ENCODE results near the gene CTNNA2. TPM values are rescaled to one million over a fixed set of nuclear protein-coding genes. Genes with fewer than 3 reads are reported as not detected.

Gene CTNNA2
- total and polyA plus RNA-seq, 2 of the 8 experiments (the other 6 are each of a cell fraction or from before 2014, with no cell fraction given), result 3.9 to 9.0 TPM

GRCh38 chr2:80019571-80020460, 507.0 kb downstream of the CTNNA2 start (continued):
- no peak for TF ChIP-seq MAX (IDR thresholded peaks at IDR 0.05)
- no peak for TF ChIP-seq RFX5 (IDR thresholded peaks at IDR 0.05; ENCODE audit: borderline replicate concordance, low read depth, low read length)
- TF ChIP-seq FOSL1 (IDR thresholded peaks at IDR 0.05; ENCODE audit: insufficient read depth, low read depth, low read length), result no peak
- no peak for TF ChIP-seq TBP (IDR thresholded peaks at IDR 0.05; ENCODE audit: low read depth, low read length)
- no peak for TF ChIP-seq MAFK (IDR thresholded peaks at IDR 0.05; ENCODE audit: low read depth, low read length)
- TF ChIP-seq HDAC6 (IDR thresholded peaks at IDR 0.05; ENCODE audit: low read depth, low read length), result no peak
- no peak for TF ChIP-seq SIRT6 (IDR thresholded peaks at IDR 0.05; ENCODE audit: low read length)
- TF ChIP-seq GTF2F1 (IDR thresholded peaks at IDR 0.05; ENCODE audit: borderline replicate concordance, low read depth, low read length), result no peak

Data from H1 (cell line).